ENCODE measurements around the gene TSC1.

TSC1 gene

DNA sequence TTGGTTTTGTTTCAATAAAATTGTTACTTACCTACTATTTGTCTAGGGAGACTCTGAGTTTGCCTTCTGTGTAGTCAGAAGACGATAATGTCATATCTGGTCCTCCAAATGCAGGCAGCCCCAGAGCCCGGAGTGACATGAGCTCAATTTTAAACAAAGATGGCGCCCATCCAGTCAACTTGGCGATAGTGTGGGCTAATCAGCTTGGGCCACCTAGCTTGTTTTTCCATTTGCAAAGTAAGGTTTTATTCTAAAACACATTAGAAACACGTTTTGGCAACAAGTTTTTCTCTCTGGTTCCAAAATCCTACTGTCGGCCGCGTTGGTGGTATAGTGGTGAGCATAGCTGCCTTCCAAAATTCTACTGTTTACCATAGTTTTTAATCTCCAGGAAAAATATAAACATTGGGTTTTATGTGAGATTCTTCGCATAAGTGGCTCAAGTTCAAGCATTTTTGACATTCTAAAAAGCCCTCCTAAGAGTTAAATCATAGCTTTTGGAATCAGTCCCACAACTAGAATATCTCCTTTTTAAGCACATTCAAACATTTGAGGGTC lies 13.2 kb downstream of the TSC1 start:
- TF ChIP-seq, protein P1, sequence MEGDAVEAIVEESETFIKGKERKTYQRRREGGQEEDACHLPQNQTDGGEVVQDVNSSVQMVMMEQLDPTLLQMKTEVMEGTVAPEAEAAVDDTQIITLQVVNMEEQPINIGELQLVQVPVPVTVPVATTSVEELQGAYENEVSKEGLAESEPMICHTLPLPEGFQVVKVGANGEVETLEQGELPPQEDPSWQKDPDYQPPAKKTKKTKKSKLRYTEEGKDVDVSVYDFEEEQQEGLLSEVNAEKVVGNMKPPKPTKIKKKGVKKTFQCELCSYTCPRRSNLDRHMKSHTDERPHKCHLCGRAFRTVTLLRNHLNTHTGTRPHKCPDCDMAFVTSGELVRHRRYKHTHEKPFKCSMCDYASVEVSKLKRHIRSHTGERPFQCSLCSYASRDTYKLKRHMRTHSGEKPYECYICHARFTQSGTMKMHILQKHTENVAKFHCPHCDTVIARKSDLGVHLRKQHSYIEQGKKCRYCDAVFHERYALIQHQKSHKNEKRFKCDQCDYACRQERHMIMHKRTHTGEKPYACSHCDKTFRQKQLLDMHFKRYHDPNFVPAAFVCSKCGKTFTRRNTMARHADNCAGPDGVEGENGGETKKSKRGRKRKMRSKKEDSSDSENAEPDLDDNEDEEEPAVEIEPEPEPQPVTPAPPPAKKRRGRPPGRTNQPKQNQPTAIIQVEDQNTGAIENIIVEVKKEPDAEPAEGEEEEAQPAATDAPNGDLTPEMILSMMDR (IDR thresholded peaks at IDR 0.05; ENCODE audit: low read depth, low read length) = no peak
- no peak overlapping the region for H3K4me3 ChIP-seq (ENCODE audit: low read depth, low read length)

DNA sequence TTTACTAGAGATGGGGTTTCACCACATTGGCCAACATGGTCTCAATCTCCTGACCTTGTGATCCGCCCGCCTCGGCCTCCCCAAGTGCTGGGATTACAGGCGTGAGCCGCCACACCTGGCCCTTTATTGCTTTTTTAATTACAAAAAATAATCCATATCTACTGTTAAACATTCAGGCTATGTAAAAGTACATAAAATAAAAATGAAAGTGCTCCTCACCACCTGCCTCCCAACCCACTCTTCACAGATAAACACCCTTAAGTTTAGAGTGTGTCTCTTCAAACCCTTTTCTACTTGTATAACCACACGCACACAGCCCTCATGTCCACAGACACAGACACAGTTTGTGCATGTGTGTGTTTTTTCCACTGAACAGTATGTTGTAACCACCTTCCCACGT lies 16.7 kb downstream of the TSC1 start:
- TF ChIP-seq, protein P1 (IDR thresholded peaks at IDR 0.05; ENCODE audit: low read depth, low read length) = no peak
- no peak overlapping the region for H3K4me3 ChIP-seq (ENCODE audit: low read depth, low read length)

DNA sequence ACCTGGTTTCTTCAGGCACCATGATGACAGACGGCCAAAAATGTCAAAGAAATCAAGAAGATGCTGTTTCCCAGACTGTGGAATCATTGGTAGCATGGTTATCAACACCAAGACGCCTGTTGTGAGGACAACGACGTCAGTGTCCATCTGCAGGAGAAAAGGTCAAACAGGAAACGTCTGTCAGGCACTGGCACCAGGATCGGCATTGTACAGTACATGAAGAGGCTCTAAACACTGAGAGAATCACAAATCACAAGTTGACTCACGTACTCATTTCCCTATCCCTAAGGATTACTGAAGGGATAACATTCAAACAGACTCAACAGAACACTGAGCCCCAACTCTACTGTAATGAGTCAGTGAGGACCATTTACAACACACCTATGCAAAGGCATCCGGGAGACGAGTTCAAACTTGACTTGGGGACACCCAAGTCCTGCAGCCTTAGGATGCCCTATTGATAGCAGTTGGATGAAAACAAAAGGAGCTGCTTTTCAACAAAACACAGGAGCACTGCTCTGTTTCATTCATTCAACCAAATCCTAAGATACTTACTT lies 21.0 kb downstream of the TSC1 start:
- H3K4me3 ChIP-seq (ENCODE audit: low read depth, low read length) = no peak overlapping the region
- TF ChIP-seq, protein P1 (IDR thresholded peaks at IDR 0.05; ENCODE audit: low read depth, low read length) = no peak

DNA sequence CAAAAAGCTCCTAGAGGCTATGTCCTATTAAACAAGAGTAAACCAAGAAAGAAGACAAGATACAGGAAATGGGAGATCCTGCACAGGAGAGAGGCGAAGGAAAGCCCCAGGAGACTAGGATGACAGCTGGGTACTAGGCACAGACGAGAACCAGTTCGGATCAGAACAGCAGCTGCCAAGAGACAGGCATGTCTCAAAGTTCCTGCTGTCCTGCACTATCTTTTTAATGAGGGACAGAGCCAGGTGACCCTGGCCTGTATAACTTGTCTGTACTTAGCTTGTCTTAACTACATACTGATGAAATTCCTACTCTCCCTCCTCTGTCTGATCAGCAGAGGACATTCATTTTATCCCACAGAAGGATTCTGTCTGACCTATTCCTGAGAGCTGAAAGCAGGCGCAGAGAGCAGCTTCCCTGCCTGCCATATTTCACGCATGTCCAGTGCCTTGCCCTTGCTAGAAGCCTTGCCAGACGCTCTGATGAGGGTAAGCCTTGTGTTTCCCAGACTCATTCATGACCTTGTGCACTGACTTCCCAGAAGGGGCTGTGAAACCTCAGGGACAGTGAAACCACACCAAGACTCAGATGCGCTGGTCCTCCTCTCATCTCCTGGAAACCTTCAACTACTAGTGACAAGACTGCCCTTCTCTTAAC lies 24.7 kb downstream of the TSC1 start:
- no peak overlapping the region for H3K4me3 ChIP-seq (ENCODE audit: low read depth, low read length)
- TF ChIP-seq, protein P1 (IDR thresholded peaks at IDR 0.05; ENCODE audit: low read depth, low read length) = no peak

DNA sequence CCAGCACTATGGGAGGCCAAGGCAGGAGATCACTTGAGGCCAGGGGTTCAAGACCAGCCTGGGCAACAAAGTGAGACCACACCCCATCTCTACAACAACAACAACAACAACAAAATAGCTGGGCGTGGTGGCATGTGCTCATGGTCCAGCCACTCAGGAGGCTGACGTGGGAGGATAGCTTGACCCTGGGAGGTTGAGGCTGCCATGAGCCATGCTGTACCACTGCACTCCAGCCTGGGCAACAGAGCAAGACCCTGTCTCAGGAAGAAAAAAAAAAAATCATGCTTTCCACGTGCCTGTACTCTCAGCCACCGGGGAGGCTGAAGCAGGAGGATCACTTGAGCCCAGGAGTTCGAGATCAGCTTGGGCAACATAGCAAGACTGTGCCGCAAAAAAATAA lies 29.5 kb downstream of the TSC1 start:
- TF ChIP-seq, protein P1 (IDR thresholded peaks at IDR 0.05; ENCODE audit: low read depth, low read length) = no peak
- H3K4me3 ChIP-seq (ENCODE audit: low read depth, low read length) = no peak overlapping the region

DNA sequence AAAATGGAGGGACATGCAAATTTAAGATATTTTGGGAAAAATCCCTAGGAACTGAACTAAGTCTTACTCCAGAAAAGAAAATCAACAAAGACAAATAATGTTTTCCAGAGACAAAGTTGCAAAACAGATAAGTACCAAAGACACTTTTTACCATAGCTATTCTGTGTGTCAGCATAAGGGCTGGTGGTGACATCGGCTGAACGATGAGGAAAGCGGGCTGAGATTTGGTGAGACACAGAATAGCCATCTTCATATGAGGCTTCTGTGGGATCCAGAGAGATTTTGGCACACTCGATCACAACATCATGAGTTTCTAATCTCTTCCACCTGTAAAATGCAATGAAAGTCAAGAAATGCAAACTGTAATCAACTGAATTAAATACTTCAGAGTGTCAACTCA lies 32.3 kb downstream of the TSC1 start:
- no peak overlapping the region for H3K4me3 ChIP-seq (ENCODE audit: low read depth, low read length)
- TF ChIP-seq, protein P1 (IDR thresholded peaks at IDR 0.05; ENCODE audit: low read depth, low read length) = no peak

DNA sequence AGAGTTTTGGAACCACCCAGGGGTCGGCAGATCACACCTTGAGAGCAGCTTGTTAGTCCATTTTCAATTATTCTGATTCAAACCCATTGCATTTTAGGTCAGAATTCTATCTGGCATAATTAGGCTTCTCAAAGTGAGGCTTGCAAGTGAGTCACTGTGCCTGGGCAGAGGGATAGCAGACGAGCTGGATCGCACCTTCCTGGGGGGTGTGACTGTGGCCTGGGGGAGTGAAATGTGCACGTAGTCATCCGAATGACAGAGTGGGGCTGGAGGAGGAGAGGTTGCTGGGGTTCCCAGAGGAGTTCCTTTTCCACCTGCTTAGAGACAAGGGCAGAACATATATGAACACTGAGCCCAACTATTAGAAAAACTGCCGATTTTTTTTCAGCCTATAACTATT lies 34.0 kb downstream of the TSC1 start:
- TF ChIP-seq, protein P1 (IDR thresholded peaks at IDR 0.05; ENCODE audit: low read depth, low read length) = no peak
- H3K4me3 ChIP-seq (ENCODE audit: low read depth, low read length) = no peak overlapping the region

All from WI38 (cell line).